ENCODE data around the gene HAUS2.

- TF ChIP-seq, protein P1, sequence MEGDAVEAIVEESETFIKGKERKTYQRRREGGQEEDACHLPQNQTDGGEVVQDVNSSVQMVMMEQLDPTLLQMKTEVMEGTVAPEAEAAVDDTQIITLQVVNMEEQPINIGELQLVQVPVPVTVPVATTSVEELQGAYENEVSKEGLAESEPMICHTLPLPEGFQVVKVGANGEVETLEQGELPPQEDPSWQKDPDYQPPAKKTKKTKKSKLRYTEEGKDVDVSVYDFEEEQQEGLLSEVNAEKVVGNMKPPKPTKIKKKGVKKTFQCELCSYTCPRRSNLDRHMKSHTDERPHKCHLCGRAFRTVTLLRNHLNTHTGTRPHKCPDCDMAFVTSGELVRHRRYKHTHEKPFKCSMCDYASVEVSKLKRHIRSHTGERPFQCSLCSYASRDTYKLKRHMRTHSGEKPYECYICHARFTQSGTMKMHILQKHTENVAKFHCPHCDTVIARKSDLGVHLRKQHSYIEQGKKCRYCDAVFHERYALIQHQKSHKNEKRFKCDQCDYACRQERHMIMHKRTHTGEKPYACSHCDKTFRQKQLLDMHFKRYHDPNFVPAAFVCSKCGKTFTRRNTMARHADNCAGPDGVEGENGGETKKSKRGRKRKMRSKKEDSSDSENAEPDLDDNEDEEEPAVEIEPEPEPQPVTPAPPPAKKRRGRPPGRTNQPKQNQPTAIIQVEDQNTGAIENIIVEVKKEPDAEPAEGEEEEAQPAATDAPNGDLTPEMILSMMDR (IDR thresholded peaks at IDR 0.05) = no peak
- TF ChIP-seq POLR2A (IDR thresholded peaks at IDR 0.05) = no peak
Measured at GRCh38 chr15:42504631-42505030, 44.0 kb upstream of the HAUS2 start.

Data from esophagus squamous epithelium (tissue), 4 donors.